H9 (cell line): ENCODE measurements around the gene DLG2. TPM values are rescaled to one million over a fixed set of nuclear protein-coding genes. Genes with fewer than 3 reads are reported as not detected.

Experiments
- DNase-seq: peaks from one replicate; pipeline ENCODE4 v3.0.0-alpha.2; 2017
- H2AFZ ChIP-seq: one replicate; pipeline ENCODE4 v1.6.1; 2013; ENCODE audit warnings: mild to moderate bottlenecking, low read length, control low read depth, moderate library complexity
- H2AK5ac ChIP-seq: 2 replicates; pipeline ENCODE4 v1.6.1; 2013; ENCODE audit warnings: low read length, control low read depth, mixed read lengths; ENCODE audit not compliant: insufficient read length
- H2BK120ac ChIP-seq: one replicate; pipeline ENCODE4 v1.6.1; 2013; ENCODE audit warnings: low read depth, mild to moderate bottlenecking, low read length, control low read depth, inconsistent platforms; ENCODE audit not compliant: poor library complexity, severe bottlenecking
- H2BK12ac ChIP-seq: 2 replicates; pipeline ENCODE4 v1.6.1; 2013; ENCODE audit warnings: low read length, control low read depth, mixed read lengths, low read depth; ENCODE audit not compliant: insufficient read length
- H2BK15ac ChIP-seq: 2 replicates; pipeline ENCODE4 v1.6.1; 2013; ENCODE audit warnings: low read depth, low read length, control low read depth
- H2BK20ac ChIP-seq: one replicate; pipeline ENCODE4 v1.6.1; 2013; ENCODE audit warnings: low read depth, mild to moderate bottlenecking, low read length, control low read depth, inconsistent platforms; ENCODE audit not compliant: poor library complexity, severe bottlenecking
- H2BK5ac ChIP-seq: 2 replicates; pipeline ENCODE4 v1.6.1; 2013; ENCODE audit warnings: low read length, control low read depth, mixed read lengths; ENCODE audit not compliant: insufficient read length
- H3K14ac ChIP-seq: 2 replicates; pipeline ENCODE4 v1.6.1; 2013; ENCODE audit warnings: low read length, control low read depth; ENCODE audit not compliant: insufficient read depth
- H3K18ac ChIP-seq: 2 replicates; pipeline ENCODE4 v1.6.1; 2013; ENCODE audit warnings: low read depth, mild to moderate bottlenecking, mixed read lengths, low read length, control low read depth; ENCODE audit not compliant: insufficient read length
- H3K23ac ChIP-seq: 2 replicates; pipeline ENCODE4 v1.6.1; 2013; ENCODE audit warnings: low read length, control low read depth, mixed read lengths, low read depth; ENCODE audit not compliant: insufficient read length
- H3K23me2 ChIP-seq: 2 replicates; pipeline ENCODE4 v1.6.1; 2013; ENCODE audit warnings: low read depth, mild to moderate bottlenecking, mixed read lengths, low read length, control low read depth; ENCODE audit not compliant: insufficient read length, poor library complexity, severe bottlenecking
- H3K27ac ChIP-seq: 2 replicates; pipeline ENCODE4 v1.5.1; 2013; ENCODE audit warnings: low read length, control low read depth, mixed read lengths, low read depth; ENCODE audit not compliant: insufficient read length
- H3K27me3 ChIP-seq: 2 replicates; pipeline ENCODE4 v1.6.1; 2013; ENCODE audit warnings: low read length, control low read depth, inconsistent platforms; ENCODE audit not compliant: insufficient read depth
- H3K4ac ChIP-seq: 2 replicates; pipeline ENCODE4 v1.6.1; 2013; ENCODE audit warnings: low read depth, mild to moderate bottlenecking, control low read depth, inconsistent platforms, low read length, moderate library complexity
- H3K4me1 ChIP-seq: 2 replicates; pipeline ENCODE4 v1.6.1; 2013; ENCODE audit warnings: low read length, control low read depth, inconsistent platforms; ENCODE audit not compliant: insufficient read depth
- H3K4me2 ChIP-seq: 2 replicates; pipeline ENCODE4 v1.6.1; 2013; ENCODE audit warnings: low read length, control low read depth, mixed read lengths; ENCODE audit not compliant: insufficient read length, insufficient read depth
- H3K56ac ChIP-seq: 2 replicates; pipeline ENCODE4 v1.6.1; 2013; ENCODE audit warnings: low read depth, mild to moderate bottlenecking, mixed read lengths, low read length, control low read depth; ENCODE audit not compliant: insufficient read length
- H3K79me1 ChIP-seq: 2 replicates; pipeline ENCODE4 v1.6.1; 2013; ENCODE audit warnings: low read depth, mild to moderate bottlenecking, moderate library complexity, low read length, control low read depth, inconsistent platforms; ENCODE audit not compliant: insufficient read depth, poor library complexity, severe bottlenecking
- H3K79me2 ChIP-seq: 2 replicates; pipeline ENCODE4 v1.6.1; 2013; ENCODE audit warnings: low read length, control low read depth, inconsistent platforms; ENCODE audit not compliant: insufficient read depth
- H3K9ac ChIP-seq: 2 replicates; pipeline ENCODE4 v1.6.1; 2013; ENCODE audit warnings: low read length, control low read depth, mixed read lengths; ENCODE audit not compliant: insufficient read length; ENCODE audit errors: extremely low read depth
- H3K9me3 ChIP-seq: one replicate; pipeline ENCODE4 v1.6.1; 2013; ENCODE audit warnings: low read depth, low read length, inconsistent platforms; ENCODE audit not compliant: control insufficient read depth
- H3T11ph ChIP-seq: one replicate; pipeline ENCODE4 v1.6.1; 2013; ENCODE audit warnings: mild to moderate bottlenecking, low read length, control low read depth, inconsistent platforms
- H4K20me1 ChIP-seq: one replicate; pipeline ENCODE4 v1.6.1; 2013; ENCODE audit not compliant: control insufficient read depth, insufficient read length, insufficient read depth
- H4K5ac ChIP-seq: 2 replicates; pipeline ENCODE4 v1.6.1; 2013; ENCODE audit warnings: low read depth, mild to moderate bottlenecking, mixed read lengths, low read length, control low read depth; ENCODE audit not compliant: insufficient read length
- H4K8ac ChIP-seq: replicated peaks from 2 replicates; pipeline ENCODE4 v1.6.1; 2013; ENCODE audit warnings: low read length, control low read depth, mixed read lengths, low read depth; ENCODE audit not compliant: insufficient read length
- H4K91ac ChIP-seq: 2 replicates; pipeline ENCODE4 v1.6.1; 2013; ENCODE audit warnings: low read depth, mild to moderate bottlenecking, moderate library complexity, mixed read lengths, low read length, control low read depth; ENCODE audit not compliant: insufficient read length
- H3K27ac Mint-ChIP-seq, 3 experiments: 2 replicates in 2 of 3; 3 replicates in 1 of 3; pipeline ENCODE4 v1.8.0; 2020 to 2021; ENCODE audit warnings: mixed read lengths in 3 of 3, mild to moderate bottlenecking in 1 of 3, moderate library complexity in 1 of 3
- H3K27me3 Mint-ChIP-seq: 2 replicates; pipeline ENCODE4 v1.8.0; 2021; ENCODE audit warnings: low read depth, mild to moderate bottlenecking, moderate library complexity, mixed read lengths
- H3K36me3 Mint-ChIP-seq, 3 experiments: 2 replicates in 2 of 3; 3 replicates in 1 of 3; pipeline ENCODE4 v1.8.0; 2020 to 2021; ENCODE audit warnings: low read depth in 3 of 3, mixed read lengths in 3 of 3; ENCODE audit not compliant: insufficient read depth in 1 of 3
- H3K4me1 Mint-ChIP-seq, 2 experiments: 2 replicates each; pipeline ENCODE4 v1.8.0; 2020; ENCODE audit warnings: mixed read lengths in 2 of 2
- H3K4me3 Mint-ChIP-seq, 2 experiments: 2 replicates in 1 of 2; 3 replicates in 1 of 2; pipeline ENCODE4 v1.8.0; 2020 to 2021; ENCODE audit warnings: mild to moderate bottlenecking in 2 of 2, mixed read lengths in 2 of 2, moderate library complexity in 1 of 2
- H3K9me3 Mint-ChIP-seq, 2 experiments: 2 replicates in 1 of 2; 3 replicates in 1 of 2; pipeline ENCODE4 v1.8.0; 2020; ENCODE audit warnings: mild to moderate bottlenecking in 2 of 2, mixed read lengths in 2 of 2, moderate library complexity in 1 of 2
- total RNA-seq: library from RNA; stranded (reverse); gene quantifications from 2 replicates; pipeline ENCODE4 v1.2.1, GENCODE V29; 2021
- TF ChIP-seq, protein P1 (sequence below): fragments of 200-600 bp; sonication (generic); conservative IDR thresholded peaks from 3 replicates; pipeline ENCODE4 v1.8.0; 2021; ENCODE audit warnings: antibody characterized with exemption, mild to moderate bottlenecking

The DLG2 gene
- total RNA-seq, 1 experiment from 2014 or later: 8.0 TPM

DNA sequence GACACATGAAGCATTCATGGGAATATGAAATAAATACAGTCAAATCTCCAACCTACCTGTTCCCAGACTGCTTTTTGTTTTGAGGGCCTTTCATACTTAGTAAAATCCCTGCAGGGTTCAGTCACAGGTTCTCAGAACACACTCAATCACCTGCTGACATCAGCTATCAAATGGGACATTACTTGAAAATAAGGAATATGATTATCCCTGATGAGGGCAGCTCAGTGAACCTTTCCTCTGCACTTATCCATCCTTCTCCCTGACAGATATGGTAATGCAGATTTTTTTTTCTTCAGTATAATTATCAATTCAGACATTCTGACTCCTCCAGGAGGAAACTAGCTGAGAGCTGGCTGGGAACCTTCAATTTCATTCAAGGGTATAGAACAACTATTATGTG lies 1213.6 kb downstream of the DLG2 start:
- no peak overlapping the region for H3T11ph ChIP-seq

More for the DNA sequence above, 1213.6 kb downstream of the DLG2 start:
- no peak overlapping the region for H2BK20ac ChIP-seq
- H2BK5ac ChIP-seq: no peak overlapping the region
- no peaks in the 10 kb centered on the region for H3K79me1 ChIP-seq
- H3K79me2 ChIP-seq: no peaks in the 10 kb centered on the region
- DNase-seq: no peak
- H3K4me1 ChIP-seq: peaks cover 3% of the 10 kb centered on the region; the same call in 1 of the 2 replicates
- H3K14ac ChIP-seq: no peak overlapping the region
- H3K9ac ChIP-seq: no peak overlapping the region
- H4K5ac ChIP-seq: no peak overlapping the region
- no peak overlapping the region for H2BK120ac ChIP-seq
- Mint-ChIP-seq H3K36me3 (no peaks in the 10 kb centered on the region), H3K4me1 (peaks cover 13 to 16% of the 10 kb centered on the region in 2 experiments), H3K27ac (no peak overlapping the region), H3K9me3 (no peaks in the 10 kb centered on the region), H3K4me3 (no peak overlapping the region), H3K27me3 (no peaks in the 10 kb centered on the region)
- no peaks in the 10 kb centered on the region for H3K23me2 ChIP-seq
- H4K8ac ChIP-seq: no peak overlapping the region
- no peak overlapping the region for H4K91ac ChIP-seq
- H3K9me3 ChIP-seq: no peaks in the 10 kb centered on the region
- TF ChIP-seq, protein P1, sequence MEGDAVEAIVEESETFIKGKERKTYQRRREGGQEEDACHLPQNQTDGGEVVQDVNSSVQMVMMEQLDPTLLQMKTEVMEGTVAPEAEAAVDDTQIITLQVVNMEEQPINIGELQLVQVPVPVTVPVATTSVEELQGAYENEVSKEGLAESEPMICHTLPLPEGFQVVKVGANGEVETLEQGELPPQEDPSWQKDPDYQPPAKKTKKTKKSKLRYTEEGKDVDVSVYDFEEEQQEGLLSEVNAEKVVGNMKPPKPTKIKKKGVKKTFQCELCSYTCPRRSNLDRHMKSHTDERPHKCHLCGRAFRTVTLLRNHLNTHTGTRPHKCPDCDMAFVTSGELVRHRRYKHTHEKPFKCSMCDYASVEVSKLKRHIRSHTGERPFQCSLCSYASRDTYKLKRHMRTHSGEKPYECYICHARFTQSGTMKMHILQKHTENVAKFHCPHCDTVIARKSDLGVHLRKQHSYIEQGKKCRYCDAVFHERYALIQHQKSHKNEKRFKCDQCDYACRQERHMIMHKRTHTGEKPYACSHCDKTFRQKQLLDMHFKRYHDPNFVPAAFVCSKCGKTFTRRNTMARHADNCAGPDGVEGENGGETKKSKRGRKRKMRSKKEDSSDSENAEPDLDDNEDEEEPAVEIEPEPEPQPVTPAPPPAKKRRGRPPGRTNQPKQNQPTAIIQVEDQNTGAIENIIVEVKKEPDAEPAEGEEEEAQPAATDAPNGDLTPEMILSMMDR: no peak
- no peak overlapping the region for H2AK5ac ChIP-seq
- H3K4me2 ChIP-seq: no peak overlapping the region
- H3K27me3 ChIP-seq: no peaks in the 10 kb centered on the region
- no peaks in the 10 kb centered on the region for H4K20me1 ChIP-seq
- no peak overlapping the region for H2BK12ac ChIP-seq
- no peak overlapping the region for H3K23ac ChIP-seq
- no peak overlapping the region for H3K18ac ChIP-seq
- H2AFZ ChIP-seq: no peak overlapping the region
- no peak overlapping the region for H3K27ac ChIP-seq
- no peak overlapping the region for H2BK15ac ChIP-seq
- H3K56ac ChIP-seq: no peak overlapping the region
- no peak overlapping the region for H3K4ac ChIP-seq
